ENCODE results near the gene RNF150. TPM values are rescaled to one million over a fixed set of nuclear protein-coding genes. Genes with fewer than 3 reads are reported as not detected.

Gene RNF150
- total and polyA plus RNA-seq, 2 of the 4 experiments (the other 2 are of a cell fraction): 6.2 to 18.1 TPM

DNA sequence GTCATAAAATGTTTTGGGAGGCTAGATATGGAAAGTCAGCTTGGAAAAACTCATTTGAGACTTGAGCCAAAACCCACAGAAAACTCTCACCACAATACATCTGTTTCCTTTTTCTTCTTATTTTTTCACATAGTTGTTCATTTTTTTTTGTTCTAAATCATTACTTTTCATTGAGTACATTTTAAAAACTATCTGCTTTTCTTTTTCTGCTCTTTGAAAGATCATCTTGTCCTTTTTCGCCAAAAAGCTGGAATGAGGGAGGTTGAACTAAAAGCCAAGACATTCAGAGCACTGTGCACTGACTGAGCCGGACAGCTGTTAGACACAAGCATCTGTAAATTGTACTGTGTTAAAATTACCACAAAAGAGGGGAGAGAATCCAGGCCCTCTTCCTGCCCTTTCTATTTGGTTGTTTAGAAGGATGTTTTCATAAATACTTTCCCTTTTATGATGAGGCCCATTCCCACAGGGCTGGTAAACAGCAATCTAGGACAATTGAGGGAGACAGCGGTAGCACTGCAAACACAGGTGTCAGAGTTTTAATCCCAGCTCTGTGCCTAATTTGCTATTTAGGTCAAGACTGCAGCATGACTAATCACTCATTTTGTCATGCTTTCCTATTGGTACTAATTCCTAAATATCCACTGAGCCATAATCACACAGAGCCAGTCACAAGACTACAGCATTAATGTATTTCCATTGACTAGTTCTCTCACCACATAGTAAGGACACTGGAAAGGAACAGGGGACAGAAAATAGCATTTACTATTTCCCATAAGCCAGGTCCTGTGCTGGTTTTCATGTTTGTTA is 7.3 kb upstream of the RNF150 start:
- H3K4me2 ChIP-seq (ENCODE audit: low read depth, low read length): no peak overlapping the region

More for the DNA sequence above, 7.3 kb upstream of the RNF150 start:
- Histone ChIP-seq H3K9ac (ENCODE audit: low read depth, low read length) (no peak overlapping the region), H4K91ac (ENCODE audit: insufficient read depth, low read depth, low read length) (no peak overlapping the region), H3K56ac (ENCODE audit: extremely low read depth, insufficient read depth, low read length) (no peak overlapping the region), H3K4ac (ENCODE audit: low read depth, low read length) (no peak overlapping the region), H3K9me3 (ENCODE audit: control insufficient read depth, insufficient read depth, low read length) (no peaks in the 10 kb centered on the region), H3K14ac (replicated peaks; ENCODE audit: low read depth, low read length) (no peak overlapping the region), H3K4me1 (ENCODE audit: control insufficient read depth, insufficient read depth, low read length) (no peaks in the 10 kb centered on the region), H2AK9ac (replicated peaks; ENCODE audit: low read depth, low read length, poor library complexity) (no peak overlapping the region), H2BK120ac (ENCODE audit: low read depth, low read length) (no peak overlapping the region), H3K27me3 (ENCODE audit: control insufficient read depth, insufficient read depth, low read length) (no peaks in the 10 kb centered on the region; the same call in 1 of the 2 replicates), H3K27ac (ENCODE audit: insufficient read depth, low read length) (no peak overlapping the region), H4K20me1 (ENCODE audit: insufficient read depth, low read length) (no peaks in the 10 kb centered on the region), H3K23ac (ENCODE audit: low read depth, low read length) (no peak overlapping the region), H3K36me3 (ENCODE audit: control insufficient read depth, insufficient read depth, low read length) (no peaks in the 10 kb centered on the region), H3K79me1 (ENCODE audit: low read depth in 1 of 2, low read length in 2 of 2) (no peaks in the 10 kb centered on the region), H2BK5ac (ENCODE audit: low read depth, low read length, poor library complexity, severe bottlenecking) (no peak overlapping the region), H2BK15ac (ENCODE audit: low read depth, low read length) (no peak overlapping the region), H4K5ac (ENCODE audit: low read depth, low read length) (no peak overlapping the region), H3K4me3 (ENCODE audit: insufficient read depth, low read depth, low read length) (no peak overlapping the region), H2AK5ac (ENCODE audit: low read depth, low read length) (no peak overlapping the region), H4K8ac (ENCODE audit: low read depth in 2 of 2, low read length in 2 of 2) (no peak overlapping the region), H2BK20ac (ENCODE audit: low read depth, low read length) (no peak overlapping the region), H3K18ac (ENCODE audit: low read depth, low read length) (no peak overlapping the region), H2AFZ (replicated peaks; ENCODE audit: low read length, poor library complexity) (no peak overlapping the region), H3K9me1 (ENCODE audit: insufficient read depth, low read length) (no peaks in the 10 kb centered on the region)
- TF ChIP-seq, protein P1, sequence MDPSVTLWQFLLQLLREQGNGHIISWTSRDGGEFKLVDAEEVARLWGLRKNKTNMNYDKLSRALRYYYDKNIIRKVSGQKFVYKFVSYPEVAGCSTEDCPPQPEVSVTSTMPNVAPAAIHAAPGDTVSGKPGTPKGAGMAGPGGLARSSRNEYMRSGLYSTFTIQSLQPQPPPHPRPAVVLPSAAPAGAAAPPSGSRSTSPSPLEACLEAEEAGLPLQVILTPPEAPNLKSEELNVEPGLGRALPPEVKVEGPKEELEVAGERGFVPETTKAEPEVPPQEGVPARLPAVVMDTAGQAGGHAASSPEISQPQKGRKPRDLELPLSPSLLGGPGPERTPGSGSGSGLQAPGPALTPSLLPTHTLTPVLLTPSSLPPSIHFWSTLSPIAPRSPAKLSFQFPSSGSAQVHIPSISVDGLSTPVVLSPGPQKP (IDR thresholded peaks at IDR 0.05; ENCODE audit: borderline replicate concordance, low read depth, low read length): no peak
- TF ChIP-seq MXI1 (IDR thresholded peaks at IDR 0.05; ENCODE audit: borderline replicate concordance, low read depth, low read length) (no peak), RAD21 (IDR thresholded peaks at IDR 0.05; ENCODE audit: low read length) (no peak), RCOR1 (IDR thresholded peaks at IDR 0.05; ENCODE audit: insufficient replicate concordance, low read length) (no peak), FOS (IDR thresholded peaks at IDR 0.05; ENCODE audit: low read depth, low read length) (no peak), SMC3 (IDR thresholded peaks at IDR 0.05; ENCODE audit: low read depth, low read length) (no peak), MAFK (IDR thresholded peaks at IDR 0.05; ENCODE audit: low read depth, low read length) (no peak), CHD1 (IDR thresholded peaks at IDR 0.05; ENCODE audit: low read depth, low read length) (no peak), CEBPB (IDR thresholded peaks at IDR 0.05; ENCODE audit: low read depth, low read length) (no peak), POLR2A (IDR thresholded peaks at IDR 0.05; ENCODE audit: low read depth, low read length) (no peak)
- TF ChIP-seq, protein P2, sequence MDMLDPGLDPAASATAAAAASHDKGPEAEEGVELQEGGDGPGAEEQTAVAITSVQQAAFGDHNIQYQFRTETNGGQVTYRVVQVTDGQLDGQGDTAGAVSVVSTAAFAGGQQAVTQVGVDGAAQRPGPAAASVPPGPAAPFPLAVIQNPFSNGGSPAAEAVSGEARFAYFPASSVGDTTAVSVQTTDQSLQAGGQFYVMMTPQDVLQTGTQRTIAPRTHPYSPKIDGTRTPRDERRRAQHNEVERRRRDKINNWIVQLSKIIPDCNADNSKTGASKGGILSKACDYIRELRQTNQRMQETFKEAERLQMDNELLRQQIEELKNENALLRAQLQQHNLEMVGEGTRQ (IDR thresholded peaks at IDR 0.05; ENCODE audit: low read depth, low read length): no peak
- TF ChIP-seq, protein P3, sequence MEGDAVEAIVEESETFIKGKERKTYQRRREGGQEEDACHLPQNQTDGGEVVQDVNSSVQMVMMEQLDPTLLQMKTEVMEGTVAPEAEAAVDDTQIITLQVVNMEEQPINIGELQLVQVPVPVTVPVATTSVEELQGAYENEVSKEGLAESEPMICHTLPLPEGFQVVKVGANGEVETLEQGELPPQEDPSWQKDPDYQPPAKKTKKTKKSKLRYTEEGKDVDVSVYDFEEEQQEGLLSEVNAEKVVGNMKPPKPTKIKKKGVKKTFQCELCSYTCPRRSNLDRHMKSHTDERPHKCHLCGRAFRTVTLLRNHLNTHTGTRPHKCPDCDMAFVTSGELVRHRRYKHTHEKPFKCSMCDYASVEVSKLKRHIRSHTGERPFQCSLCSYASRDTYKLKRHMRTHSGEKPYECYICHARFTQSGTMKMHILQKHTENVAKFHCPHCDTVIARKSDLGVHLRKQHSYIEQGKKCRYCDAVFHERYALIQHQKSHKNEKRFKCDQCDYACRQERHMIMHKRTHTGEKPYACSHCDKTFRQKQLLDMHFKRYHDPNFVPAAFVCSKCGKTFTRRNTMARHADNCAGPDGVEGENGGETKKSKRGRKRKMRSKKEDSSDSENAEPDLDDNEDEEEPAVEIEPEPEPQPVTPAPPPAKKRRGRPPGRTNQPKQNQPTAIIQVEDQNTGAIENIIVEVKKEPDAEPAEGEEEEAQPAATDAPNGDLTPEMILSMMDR (conservative IDR thresholded peaks at IDR 0.05; ENCODE audit: low read depth, low read length): no peak
- in situ Hi-C loops (cut with MboI; ENCODE audit: low sequenced_read_pairs): loop anchor here (25.0 kb wide), 1 partner anchor 778 kb away; the partner anchor contains the start of gene SCOC
- intact Hi-C loops (cut with micrococcal nuclease): no loop called here
- dilution Hi-C loops (cut with HindIII; ENCODE audit: low sequenced_read_pairs, unreplicated experiment): loop anchor here (25.0 kb wide), 1 partner anchor 253 kb away; no protein-coding TSS in a partner anchor
- DNase-seq (no peak), ATAC-seq (ENCODE audit: low read depth) (no peak)
- POLR2A ChIA-PET (ENCODE audit: unreplicated experiment): no interaction called here
- WGBS, 2 experiments (ENCODE audit: extremely low coverage in 2 of 2, insufficient read length in 1 of 2): no CpG with 5 or more reads among the region's 3 CpGs
- BruUV-seq (replicated peaks): no TSS peak
- CTCF ChIA-PET: no interaction called here
